HepG2 (cell line): ENCODE results near the gene CENPB. TPM values are rescaled to one million over a fixed set of nuclear protein-coding genes. Genes with fewer than 3 reads are reported as not detected.

Experiments
- ERF ChIP-seq: IDR thresholded peaks from 2 replicates; pipeline ENCODE4 v1.6.1; 2018; ENCODE audit warnings: missing biosample characterization, missing genetic modification reagents
- FOXC1 ChIP-seq: sonication (generic); formaldehyde crosslinking; IDR thresholded peaks from 2 replicates; pipeline ENCODE4 v1.8.0; 2022; ENCODE audit warnings: mild to moderate bottlenecking, missing genetic modification reagents, borderline replicate concordance
- HNF4A ChIP-seq: sonication (generic); formaldehyde crosslinking; IDR thresholded peaks from 2 replicates; pipeline ENCODE4 v1.4.0; 2020; ENCODE audit warnings: missing genetic modification reagents
- PAF1 ChIP-seq: IDR thresholded peaks from 2 replicates; pipeline ENCODE4 v1.6.1; 2016; ENCODE audit warnings: missing genetic modification reagents, missing compliant biosample characterization
- SIN3B ChIP-seq: fragments of 150-350 bp; IDR thresholded peaks from 2 replicates; pipeline ENCODE4 v1.6.1; 2014; ENCODE audit warnings: low read length
- SNAPC4 ChIP-seq: sonication (generic); formaldehyde crosslinking; IDR thresholded peaks from 2 replicates; pipeline ENCODE4 v1.4.0; 2020; ENCODE audit warnings: mild to moderate bottlenecking, missing genetic modification reagents
- SRSF1 ChIP-seq: fragments of 200-400 bp; formaldehyde crosslinking; optimal IDR thresholded peaks from 2 replicates; pipeline ENCODE3; 2017; ENCODE audit warnings: mild to moderate bottlenecking, low read depth, low read length, moderate library complexity
- ZFP91 ChIP-seq: sonication (generic); formaldehyde crosslinking; IDR thresholded peaks from 2 replicates; pipeline ENCODE4 v1.9.0; 2022; ENCODE audit warnings: missing genetic modification reagents, mild to moderate bottlenecking, borderline replicate concordance
- ZNF253 ChIP-seq: sonication (generic); formaldehyde crosslinking; IDR thresholded peaks from 2 replicates; pipeline ENCODE4 v1.8.0; 2022; ENCODE audit warnings: mild to moderate bottlenecking, missing genetic modification reagents, borderline replicate concordance
- ZNF33A ChIP-seq: sonication (generic); formaldehyde crosslinking; IDR thresholded peaks from 2 replicates; pipeline ENCODE4 v1.5.1; 2020; ENCODE audit warnings: missing genetic modification reagents, mild to moderate bottlenecking, moderate library complexity, borderline replicate concordance
- ZNF773 ChIP-seq: sonication (generic); formaldehyde crosslinking; IDR thresholded peaks from 2 replicates; pipeline ENCODE4 v1.4.0; 2020; ENCODE audit warnings: missing genetic modification reagents, borderline replicate concordance
- ZNF878 ChIP-seq: sonication (generic); formaldehyde crosslinking; IDR thresholded peaks from 2 replicates; pipeline ENCODE4 v1.8.1; 2023; ENCODE audit warnings: mild to moderate bottlenecking, missing genetic modification reagents, moderate library complexity
- polyA plus RNA-seq, 8 experiments: library from polyadenylated mRNA; depleted of rRNA in 3 of 8; stranded (reverse) in 7 of 8; unstranded in 1 of 8; fragments of >200 nt; fragmentation: Illumina TruSeq in 4 of 8; extraction: Trizol in 4 of 8; gene quantifications; 2 replicates each; pipeline versions ENCODE4 v1.2.1 to v1.2.3, GENCODE V29; 2011 to 2016; ENCODE audit warnings: low read depth in 4 of 8, missing spikeins in 1 of 8, mixed read lengths in 1 of 8; ENCODE audit not compliant: insufficient read depth in 1 of 8
- total RNA-seq, 5 experiments: library from RNA; depleted of rRNA; stranded (reverse); fragments of >200 nt; fragmentation: Illumina TruSeq; extraction: Trizol; gene quantifications; 2 replicates each; pipeline ENCODE4 v1.2.3, GENCODE V29; 2016; ENCODE audit warnings: low read depth in 1 of 5
- TF ChIP-seq, protein P1 (sequence below): sonication (generic); formaldehyde crosslinking; IDR thresholded peaks from 2 replicates; pipeline ENCODE4 v1.4.0; 2020; ENCODE audit warnings: mild to moderate bottlenecking, missing genetic modification reagents

The CENPB gene
- total and polyA plus RNA-seq, 2 of the 13 experiments (the other 11 are each of a cell fraction or from before 2014, with no cell fraction given) = 10.4 to 54.5 TPM

DNA sequence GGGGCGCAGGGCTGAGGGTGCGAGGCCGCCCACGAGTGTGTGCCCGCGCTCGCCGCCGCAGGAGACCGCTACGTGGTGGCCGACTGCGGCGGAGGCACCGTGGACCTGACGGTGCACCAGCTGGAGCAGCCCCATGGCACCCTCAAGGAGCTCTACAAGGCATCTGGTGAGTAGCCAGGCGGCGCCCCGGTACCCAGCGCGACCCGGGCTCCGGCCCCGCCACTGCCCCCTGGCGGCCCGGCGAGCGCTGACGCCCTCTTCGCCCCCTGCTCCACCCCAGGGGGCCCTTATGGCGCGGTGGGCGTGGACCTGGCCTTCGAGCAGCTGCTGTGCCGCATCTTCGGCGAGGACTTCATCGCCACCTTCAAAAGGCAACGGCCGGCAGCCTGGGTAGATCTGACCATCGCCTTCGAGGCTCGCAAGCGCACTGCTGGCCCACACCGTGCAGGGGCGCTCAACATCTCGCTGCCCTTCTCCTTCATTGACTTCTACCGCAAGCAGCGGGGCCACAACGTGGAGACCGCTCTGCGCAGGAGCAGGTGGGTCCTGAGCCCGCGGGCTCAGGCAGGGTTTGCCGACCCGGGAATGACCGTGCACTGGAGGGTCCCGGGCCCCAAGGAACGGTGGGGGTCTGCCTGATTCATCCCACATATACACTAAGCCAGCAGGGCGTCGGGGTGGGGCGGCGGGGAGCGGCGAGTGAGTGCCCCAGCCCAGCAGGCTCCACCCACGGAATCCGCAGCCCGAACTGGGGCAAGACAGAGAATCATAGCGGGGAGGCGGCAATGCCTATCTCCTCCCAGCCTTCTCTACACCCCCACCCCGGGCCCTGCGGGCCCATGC is 36.6 kb downstream of the CENPB start (continued):
- TF ChIP-seq, protein P1, sequence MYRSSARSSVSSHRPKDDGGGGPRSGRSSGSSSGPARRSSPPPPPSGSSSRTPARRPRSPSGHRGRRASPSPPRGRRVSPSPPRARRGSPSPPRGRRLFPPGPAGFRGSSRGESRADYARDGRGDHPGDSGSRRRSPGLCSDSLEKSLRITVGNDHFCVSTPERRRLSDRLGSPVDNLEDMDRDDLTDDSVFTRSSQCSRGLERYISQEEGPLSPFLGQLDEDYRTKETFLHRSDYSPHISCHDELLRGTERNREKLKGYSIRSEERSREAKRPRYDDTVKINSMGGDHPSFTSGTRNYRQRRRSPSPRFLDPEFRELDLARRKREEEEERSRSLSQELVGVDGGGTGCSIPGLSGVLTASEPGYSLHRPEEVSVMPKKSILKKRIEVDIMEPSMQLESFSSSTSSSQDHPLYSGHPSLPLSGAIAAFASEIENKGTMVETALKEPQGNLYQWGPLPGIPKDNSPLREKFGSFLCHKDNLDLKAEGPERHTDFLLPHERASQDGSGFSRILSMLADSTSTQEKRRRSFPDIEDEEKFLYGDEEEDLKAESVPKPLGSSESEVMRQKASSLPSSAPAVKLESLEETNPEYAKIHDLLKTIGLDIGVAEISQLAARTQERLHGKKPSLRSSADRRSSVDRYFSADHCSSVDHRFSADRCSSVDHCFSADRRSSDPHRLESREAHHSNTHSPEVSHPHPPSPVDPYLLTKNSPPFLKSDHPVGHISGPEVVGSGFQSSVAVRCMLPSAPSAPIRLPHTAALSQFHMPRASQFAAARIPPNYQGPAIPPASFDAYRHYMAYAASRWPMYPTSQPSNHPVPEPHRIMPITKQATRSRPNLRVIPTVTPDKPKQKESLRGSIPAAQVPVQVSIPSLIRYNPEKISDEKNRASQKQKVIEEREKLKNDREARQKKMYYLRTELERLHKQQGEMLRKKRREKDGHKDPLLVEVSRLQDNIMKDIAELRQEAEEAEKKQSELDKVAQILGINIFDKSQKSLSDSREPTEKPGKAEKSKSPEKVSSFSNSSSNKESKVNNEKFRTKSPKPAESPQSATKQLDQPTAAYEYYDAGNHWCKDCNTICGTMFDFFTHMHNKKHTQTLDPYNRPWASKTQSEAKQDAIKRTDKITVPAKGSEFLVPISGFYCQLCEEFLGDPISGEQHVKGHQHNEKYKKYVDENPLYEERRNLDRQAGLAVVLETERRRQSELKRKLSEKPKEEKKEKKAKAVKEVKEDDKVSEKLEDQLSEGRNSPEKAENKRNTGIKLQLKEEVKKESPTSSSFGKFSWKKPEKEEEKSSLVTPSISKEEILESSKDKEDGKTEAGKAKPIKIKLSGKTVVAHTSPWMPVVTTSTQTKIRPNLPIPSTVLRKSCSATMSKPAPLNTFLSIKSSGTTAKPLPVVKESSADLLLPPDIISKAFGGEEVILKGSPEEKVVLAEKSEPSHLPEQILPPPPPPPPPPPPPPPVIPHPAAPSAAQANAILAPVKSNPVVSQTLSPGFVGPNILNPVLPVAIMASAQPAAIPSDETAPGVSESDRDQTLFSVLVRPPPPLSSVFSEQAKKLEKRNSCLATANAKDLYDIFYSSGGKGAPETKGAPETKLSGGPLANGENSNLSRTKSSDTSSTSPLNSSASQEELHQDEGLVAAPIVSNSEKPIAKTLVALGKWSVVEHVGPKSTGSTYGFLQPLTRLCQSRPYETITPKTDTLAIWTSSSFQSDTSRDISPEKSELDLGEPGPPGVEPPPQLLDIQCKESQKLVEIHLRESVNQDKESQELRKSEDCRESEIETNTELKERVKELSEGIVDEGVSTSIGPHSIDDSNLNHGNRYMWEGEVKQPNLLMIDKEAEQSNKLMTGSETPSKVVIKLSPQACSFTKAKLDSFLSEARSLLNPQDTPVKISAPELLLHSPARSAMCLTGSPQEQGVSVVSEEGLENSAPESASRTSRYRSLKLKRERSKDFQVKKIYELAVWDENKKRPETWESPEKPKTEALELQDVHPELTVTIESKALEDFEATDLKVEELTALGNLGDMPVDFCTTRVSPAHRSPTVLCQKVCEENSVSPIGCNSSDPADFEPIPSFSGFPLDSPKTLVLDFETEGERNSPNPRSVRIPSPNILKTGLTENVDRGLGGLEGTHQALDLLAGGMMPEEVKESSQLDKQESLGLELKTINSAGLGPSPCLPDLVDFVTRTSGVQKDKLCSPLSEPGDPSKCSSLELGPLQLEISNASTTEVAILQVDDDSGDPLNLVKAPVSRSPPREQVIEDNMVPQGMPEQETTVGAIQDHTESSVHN = 0 out of 2 replicates have a peak, but pooled peaks have one; percentile 3
- TF ChIP-seq SIN3B = no peak
- no peak for TF ChIP-seq HNF4A (CRISPR knock-in tag)
- TF ChIP-seq SRSF1 = peak; percentile 13
- TF ChIP-seq ZNF878 (CRISPR knock-in tag) = no peak
- TF ChIP-seq SNAPC4 (CRISPR knock-in tag) = no peak
- no peak; the same call in 1 of the 2 replicates for TF ChIP-seq FOXC1 (CRISPR knock-in tag)
- TF ChIP-seq ZNF773 (CRISPR knock-in tag) = 0 out of 2 replicates have a peak, but pooled peaks have one; percentile 37
- no peak for TF ChIP-seq ZNF33A (CRISPR knock-in tag)
- TF ChIP-seq PAF1 (CRISPR knock-in tag) = no peak
- TF ChIP-seq ERF (CRISPR knock-in tag) = peak; percentile 81; the same call in 1 of the 2 replicates
- no peak for TF ChIP-seq ZNF253 (CRISPR knock-in tag)
- TF ChIP-seq ZFP91 (CRISPR knock-in tag) = peak; percentile 92
